NCI-H1930 (cell line): ENCODE data around the gene LOXHD1.

Experiments
- DNase-seq, 2 experiments: peaks; one replicate each; lab custom pipeline; 2025; lab: John Stamatoyannopoulos, UW

Gene LOXHD1

DNA sequence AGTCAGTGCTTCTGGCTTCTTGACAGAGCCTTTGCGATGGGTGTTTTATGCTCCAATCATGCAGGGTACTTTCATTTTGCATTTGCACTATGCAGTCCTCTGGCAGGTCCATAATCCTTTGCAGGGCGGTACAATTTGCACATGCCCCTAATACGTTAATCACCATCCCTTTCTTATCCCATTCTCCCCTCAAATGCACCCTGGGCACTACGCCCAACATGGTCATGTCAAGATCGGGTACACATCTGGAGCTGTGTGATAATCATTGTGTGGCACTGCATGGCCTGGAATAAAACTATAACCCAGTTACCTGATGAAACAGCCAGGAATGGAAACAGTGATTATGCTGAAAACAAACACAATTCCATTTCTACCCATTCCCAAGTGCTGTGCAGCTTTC lies 27.7 kb downstream of the LOXHD1 start:
- no peak for DNase-seq

DNA sequence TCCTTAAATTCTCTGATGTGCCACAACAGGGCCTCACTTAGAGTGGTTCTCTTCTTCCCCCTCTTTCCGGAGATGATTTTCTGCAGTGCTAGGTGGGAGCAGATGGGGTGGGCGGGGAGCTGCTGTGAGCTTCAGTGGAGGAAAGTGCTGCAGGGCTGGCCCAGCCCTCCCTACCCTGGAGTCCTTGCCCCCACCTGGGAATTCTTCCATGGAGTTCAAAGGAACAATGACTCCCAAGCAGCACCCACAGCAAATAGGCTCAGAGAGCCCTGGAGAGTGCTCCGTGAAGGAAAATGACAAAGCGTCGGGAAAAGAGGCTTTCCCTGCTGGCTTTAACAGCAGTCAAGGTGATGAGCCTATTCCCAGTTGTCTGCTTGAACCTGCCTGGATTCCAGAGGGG lies 28.8 kb downstream of the LOXHD1 start:
- no peak for DNase-seq

DNA sequence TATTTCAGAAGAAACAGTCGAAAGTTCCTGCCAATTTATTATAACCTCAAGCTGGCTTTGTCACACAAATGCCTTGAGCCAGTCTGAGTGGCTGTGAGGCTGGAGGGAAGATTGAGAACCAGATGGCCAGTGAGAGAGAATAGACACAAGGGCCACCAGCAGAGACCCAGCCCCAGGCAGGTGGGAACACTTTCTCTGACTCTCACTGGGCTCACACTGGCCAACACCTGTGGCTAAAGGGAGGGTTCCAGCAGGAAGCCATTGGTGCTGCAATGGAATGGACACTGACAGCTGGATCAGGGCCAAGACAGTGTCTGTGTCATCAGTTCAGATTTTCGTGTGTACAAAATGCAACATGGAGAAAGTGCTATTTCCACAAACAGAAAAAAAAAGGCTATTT lies 29.9 kb downstream of the LOXHD1 start:
- DNase-seq = no peak

DNA sequence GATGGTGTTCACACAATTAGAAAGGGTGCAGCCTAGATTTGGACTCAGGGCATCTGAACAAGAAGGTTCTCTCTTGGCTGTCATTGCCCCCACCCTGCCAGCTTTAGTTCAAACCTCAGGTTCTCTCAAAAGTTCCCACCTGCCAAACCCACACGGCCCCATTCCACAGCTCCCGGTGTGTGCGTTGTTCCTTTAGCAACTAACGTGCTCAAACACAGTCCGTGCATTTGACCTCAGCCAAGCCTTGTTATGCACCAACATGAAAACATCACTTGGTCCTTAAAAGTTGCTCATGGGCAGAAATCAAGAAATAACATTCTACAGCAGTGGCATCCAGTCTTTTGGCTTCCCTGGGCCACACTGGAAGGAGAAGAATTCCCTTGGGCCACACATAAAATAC lies 32.0 kb downstream of the LOXHD1 start:
- DNase-seq = no peak

DNA sequence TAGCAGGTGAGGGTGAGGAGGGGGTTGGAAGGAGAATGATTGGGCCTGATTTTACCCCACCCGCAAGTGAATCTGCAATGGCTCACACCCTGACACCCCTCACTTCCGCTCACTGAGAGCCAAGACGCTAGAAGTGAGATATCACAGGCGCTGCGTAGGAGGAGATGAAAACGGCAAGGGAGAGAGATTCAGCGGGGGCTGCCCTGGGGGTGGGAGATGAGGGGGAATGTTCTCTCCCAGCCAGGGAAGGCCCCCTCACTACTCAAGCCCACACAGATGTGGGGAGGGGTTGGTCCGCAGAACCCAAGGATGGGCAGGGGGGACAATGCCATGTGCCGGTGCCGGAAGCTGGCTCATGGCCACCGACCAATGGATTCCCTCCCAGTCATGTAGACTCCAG lies 32.9 kb downstream of the LOXHD1 start:
- no peak for DNase-seq

DNA sequence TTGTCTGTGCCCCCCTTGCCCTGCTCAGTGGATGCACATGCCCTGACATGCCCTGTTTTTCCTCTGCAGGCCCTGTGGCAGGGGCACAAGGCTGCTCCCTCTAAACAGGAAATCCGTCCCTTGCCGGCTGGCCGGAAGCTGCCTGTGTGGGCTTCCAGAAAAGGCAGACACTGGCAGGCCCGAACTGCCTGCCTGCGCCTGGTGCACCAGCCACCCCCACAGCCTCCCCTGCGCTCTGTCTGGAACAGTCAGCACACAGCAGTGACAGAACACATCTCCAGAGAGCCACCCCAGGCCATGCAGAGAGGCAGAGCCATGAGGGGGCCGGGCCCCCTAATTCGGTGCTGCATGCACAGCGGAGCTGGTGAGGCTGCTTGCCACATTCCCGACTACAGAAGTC lies 33.5 kb downstream of the LOXHD1 start:
- no peak for DNase-seq

DNA sequence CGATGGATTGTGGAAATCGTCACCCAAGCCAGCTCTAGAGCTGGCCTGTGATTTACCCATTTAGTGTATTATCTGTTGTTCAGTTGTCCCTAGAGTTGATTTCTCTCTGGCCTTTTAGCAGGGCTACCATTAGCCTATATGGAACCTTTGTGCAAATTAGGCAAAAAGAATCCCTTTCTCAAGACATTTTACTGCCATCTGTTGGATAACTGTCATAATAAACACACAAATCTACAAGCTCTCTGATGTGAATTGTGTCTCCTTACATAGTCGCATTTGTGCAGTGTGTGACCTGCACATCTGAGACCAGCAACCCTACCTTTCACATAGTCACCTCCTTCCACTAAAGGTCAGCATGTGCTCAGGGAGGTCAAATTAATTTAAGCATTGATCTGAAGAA lies 34.0 kb downstream of the LOXHD1 start:
- no peak for DNase-seq

DNA sequence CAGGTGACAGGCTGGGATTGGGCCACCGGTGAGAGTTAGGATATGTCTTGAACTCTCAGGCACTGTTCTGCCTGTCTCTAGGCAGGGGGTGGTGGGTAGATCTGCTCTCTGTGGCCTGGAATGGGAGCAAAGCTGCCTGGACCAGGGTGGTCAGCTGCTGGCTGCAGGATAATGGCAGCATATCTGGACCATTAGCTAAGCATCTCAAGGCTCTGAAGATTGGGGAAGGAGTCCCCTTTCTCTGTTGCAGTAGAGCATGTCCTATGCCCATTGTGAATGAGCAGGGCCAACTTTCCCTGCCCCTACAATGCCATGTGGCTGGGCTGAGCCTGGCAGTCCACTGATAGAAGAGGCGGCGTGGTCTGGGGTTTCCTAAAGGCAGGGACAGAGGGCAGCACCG lies 34.6 kb downstream of the LOXHD1 start:
- DNase-seq = no peak

DNA sequence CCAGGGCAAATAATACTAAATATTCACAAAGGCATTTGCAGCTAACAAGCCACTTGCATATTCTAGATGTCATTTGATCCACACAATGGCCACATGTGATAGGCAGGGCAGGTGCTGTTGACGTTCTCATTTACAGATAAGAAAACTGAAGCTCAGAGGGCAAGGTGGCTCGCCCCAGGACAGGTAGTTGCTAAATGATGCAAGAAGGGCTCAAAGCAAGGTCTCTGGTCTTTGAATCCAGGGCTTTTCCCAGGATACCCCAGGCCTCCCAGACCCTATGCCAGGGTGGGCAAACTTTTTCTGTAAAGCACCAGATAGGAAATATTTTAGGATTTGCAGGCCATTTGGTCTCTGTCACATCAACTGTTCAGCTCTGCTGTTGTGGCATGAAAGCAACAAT lies 35.1 kb downstream of the LOXHD1 start:
- DNase-seq = no peak

DNA sequence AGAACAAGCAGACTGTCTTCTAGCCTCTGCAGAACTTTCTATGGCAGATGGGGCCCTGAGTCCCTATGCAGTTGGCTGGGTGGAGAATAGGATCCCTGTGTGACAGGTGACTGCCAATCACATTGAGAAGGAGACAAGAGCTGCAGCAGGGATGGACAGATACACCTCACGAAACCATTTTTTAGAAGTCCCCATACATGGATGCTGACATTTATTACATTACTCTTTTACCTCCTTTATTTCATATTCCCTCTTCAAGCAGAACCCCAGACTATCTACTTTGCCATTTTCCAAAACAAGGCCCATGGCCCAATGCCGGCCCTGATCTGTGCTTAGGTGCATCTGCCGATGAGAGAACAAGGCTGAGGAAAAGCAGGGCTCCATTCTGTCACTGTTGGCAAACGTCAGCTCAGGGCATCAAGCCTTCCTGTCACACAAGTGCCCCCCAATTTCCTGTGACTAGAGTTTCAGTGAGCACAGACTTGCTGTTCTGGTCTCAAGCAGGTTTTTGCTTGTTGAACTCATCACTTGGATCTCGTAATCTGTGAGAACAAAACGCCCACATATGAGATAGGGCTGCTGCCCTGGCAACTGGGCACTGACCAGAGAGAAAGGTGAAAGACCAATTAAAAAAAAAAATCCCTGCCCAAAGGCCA lies 35.8 kb downstream of the LOXHD1 start:
- DNase-seq = no peak

DNA sequence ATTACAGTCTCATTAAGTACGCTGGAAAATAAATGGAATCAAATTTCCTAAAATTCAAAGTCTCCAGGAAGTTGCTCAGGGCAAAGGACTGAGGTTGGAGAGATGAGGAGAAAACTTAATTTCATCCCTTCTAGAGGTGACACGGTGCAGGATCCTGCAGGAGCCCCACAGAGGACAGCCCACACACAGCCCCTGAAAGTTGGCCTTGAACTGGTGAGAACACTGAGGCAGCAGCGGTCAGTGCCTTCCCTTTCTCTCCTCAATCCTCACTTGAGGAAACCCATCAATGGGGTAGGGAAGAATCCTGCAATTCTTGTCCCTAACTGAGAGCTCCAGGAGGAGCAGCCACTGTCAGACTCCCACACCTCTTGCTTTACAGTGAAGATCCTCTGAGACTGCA lies 37.5 kb downstream of the LOXHD1 start:
- no peak for DNase-seq

DNA sequence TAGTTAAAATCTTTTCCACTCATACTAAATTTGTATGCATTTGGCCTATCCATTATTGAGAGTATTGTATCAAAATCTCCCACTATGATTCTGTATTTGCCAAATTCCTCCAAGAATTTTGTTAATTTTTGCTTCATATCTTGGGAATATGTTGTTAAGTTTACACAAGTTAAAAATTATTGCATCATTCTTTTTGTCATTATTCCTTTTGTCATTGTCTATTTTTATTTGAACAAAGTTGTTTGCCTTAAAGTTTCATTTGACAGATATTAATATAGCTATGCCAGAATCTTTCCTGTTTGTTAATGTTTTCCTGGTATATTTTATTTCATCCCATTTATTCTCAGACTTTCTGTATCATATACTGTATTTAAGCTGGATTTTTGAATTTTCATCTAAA lies 41.3 kb downstream of the LOXHD1 start:
- DNase-seq = no peak

DNA sequence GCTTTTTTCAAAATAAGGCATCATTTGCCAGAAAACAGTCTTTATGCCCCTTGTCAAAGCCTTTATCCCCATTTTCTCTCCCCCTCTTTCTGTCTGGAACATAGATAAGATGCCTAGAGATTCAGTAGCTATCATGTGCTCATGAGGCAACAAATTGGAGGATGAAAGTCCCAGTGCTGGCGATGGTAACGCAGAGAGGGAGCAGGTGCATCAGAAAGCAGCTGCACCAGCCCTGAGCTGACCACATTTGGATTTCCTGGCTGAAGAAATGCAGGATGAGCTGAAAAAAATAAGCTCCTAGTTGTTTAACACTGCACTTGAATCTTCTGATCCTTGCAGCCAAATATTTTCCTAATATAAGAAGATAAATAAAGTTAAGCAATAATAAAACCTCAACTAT lies 48.0 kb downstream of the LOXHD1 start:
- DNase-seq = no peak

DNA sequence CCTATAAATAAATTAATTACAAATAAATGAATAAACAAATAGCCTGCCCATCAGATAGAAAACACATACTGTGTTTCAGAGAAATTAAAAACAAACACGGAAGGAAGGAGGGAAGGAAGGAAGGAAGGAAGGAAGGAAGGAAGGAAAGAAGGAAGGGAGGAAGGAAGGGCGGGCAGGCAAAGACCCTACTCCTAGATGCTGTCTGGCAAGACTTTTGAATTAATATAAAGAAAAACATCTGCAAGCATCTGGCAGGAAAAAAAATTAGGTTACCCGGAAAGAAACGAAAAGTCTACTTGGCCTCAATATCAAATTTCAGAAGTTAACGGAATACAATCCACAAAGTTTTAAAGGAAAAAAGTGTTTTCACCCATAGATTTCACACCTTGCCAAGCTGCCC lies 49.1 kb downstream of the LOXHD1 start:
- DNase-seq = no peak

DNA sequence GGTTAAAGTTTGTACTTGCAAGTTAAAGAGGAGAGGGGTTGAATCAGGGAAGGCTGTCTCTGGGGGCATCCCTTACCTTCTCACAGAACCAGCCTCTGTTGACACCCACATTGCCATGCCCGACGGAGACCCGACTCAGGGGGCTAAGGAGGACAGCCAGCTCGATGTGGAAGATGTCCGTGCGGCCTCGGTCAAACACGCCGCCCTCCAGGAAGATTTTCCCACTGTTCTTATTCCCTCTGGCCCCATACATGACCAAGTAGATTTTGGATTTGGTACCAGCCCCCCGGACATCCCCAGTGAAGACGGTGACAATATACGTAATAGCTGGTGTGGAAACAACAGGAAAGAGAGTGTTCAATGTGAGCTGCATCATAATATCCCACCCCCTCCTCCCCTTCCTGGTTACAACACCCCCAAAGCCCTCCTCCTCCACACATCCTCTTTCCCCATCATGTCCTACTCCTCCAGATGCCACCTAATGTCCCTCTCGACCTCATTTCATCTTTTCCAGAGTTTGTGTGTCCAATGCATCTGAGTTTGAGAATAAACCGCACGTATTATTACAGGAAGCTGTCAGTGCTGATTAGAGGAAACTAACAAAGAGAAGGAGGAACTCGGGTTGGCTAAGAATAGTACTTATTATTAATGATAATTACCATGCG lies 55.7 kb downstream of the LOXHD1 start:
- DNase-seq = no peak

DNA sequence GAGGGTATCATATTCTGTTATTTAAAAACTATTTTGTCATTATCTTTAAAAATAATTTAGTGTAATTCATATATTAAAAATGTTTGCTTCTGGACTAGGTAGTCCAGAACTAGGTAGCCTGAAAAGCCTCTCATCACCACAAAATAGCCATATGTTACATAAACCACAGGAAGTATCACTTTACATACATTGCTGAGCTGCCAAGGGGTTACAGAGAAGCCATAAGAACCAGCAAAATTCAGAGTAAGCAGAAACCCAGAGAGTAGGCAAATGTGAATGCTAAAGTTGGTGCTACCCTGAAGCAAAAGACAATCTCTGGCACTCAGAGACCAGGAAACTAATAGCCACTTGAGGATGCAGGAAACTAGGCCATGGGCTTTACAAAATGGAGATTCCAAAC lies 60.9 kb downstream of the LOXHD1 start:
- no peak for DNase-seq

DNA sequence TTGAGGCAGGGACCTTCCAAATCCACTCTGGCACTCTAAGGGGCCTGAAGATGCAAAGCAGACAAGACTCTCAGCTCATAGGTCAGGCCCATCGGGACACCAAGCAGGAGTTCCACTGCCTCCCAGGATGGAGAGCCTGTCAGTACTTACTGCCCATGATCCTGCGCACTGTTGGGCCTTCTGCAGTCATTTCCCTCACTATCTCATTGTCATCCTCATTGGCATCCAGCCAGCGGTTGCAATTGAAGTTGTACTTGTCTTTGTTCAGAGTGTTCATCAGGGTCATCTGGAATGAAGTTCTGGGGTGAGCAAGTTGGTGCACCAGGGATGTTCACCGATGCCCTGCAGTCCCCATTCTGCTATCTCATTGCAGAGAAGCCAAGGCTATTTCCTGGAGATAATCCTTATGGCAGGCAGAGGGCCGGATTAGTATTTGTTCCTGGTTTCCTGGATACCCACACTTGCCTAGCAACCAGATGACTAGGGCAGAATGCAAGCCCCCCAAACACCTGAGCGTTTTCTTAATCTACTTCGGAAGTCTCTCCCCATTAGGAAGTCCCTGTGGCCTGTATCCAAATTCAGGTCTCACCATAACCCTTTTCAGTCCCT lies 65.1 kb downstream of the LOXHD1 start:
- DNase-seq = no peak

DNA sequence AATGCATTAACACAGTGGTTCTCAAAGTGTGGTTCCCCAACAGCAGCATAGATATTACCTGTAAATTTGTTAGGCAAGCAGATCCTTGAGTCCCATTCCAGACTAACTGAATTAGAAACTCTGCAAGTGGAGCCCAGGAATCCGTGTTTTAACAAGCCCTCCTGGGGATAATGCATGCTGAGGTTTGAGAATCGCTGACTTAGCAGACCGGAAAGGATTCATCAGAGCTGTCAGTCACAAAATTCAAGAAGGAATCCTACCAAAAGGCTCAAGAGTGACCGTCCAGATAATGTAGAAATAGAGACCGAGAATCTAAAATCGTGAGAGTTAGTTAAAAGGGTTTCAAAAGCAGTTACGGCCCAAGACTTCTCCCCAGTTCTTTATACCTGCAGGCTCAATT lies 66.9 kb downstream of the LOXHD1 start:
- no peak for DNase-seq

DNA sequence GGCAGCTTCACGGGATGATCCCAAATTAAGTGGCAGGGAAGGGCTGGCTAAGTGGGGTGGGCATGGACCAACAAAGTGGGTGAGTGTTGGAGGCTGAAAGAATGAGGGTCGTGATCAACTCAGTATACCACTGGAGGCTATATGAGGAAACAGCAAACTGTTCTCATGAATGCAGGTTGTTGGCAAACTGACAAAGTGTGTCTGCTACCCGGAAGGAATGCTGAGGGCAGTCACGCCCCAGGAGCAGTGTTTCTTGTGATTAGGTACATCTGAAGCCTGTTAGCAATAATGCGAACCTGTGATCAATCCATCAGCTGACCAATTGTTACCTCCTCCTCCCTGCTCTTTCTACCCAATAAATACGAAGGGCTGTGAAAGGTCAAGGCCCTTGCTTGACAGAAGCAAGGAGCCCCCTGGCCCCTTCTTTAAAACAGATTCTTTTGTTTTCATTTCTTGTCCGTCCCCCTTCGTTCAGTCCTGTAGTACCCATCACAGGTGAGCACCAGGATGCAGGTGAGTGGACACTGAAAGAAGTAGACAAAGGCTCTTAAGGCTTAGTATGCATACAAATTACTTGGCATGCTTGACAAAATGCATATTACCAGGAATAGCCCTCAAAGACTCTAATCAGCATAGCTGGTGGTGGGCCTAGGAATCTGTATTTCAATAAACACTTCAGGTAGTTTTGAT lies 67.9 kb downstream of the LOXHD1 start:
- no peak for DNase-seq

DNA sequence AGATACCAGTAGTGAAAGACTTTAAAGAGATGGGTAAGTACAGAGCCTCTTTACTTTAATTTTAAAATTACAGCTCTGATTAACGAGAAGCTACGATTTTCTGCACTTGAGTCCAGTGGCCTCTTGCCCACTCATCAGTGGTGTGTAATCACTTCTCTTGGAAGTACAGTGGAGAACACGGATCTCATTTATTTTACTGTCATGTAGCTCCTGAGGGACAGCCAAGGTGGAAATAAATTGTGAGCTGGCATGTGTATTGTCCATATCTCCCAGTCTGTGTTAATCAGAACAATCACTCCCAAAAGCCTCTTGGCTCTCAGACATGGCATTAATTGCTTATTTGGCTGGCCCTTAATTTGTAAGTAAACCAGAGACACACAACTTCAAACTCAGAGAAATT lies 69.4 kb downstream of the LOXHD1 start:
- DNase-seq = no peak

DNA sequence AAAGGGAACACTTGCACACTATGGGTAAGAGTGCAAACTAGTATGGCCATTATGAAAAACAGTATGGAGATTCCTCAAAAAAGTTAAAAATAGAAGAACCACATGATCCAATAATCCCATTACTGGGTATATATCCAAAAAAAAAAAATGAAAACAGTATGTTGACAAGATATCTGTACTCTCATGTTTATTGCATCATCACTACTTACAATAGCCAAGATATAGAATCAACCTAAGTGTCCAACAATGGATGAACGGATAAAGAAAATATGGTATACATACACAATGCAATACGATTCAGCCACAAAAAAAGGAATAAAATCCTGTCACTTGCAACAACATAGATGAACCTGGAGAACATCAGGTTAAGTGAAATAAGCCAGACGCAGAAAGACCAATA lies 73.3 kb downstream of the LOXHD1 start:
- DNase-seq = no peak

DNA sequence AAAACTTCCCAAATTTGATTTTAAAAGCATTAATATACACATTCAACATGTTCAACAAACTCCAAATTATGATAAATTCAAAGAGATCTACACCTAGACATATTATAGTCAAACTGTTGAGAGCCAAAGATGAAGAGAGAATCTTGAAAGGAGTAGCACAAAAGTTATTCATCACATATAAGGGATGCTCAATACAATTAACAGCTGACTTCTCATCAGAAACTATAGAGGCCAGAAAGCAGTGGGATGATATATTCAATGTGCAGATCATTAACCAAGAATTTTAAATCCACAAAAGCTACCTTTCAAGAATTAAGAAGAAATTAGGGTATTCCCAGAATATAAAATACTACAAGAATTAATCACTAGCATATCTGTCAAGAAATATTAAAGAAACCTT lies 75.4 kb downstream of the LOXHD1 start:
- no peak for DNase-seq

DNA sequence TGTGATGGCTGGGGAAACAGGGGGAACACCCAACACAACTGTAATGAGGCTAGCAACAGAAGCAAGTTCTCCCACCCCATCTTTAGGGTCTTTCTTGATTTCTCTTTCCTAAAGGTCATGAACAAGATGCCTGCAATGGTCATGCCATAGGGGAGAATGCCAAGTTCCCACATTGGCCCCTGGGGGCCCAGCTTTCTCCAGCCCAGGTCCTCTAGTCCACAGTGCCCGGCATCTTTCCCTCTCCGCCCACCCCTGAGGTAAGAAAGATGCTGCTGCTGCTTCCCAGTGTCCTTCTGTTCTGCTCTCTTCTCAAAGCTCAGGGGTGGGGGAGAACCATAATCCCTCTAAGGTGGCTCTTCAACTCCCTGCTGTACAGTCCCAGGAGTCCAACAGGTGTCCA lies 78.0 kb downstream of the LOXHD1 start:
- DNase-seq = no peak
